ENCODE results near the gene TP53I11. TPM values are rescaled to one million over a fixed set of nuclear protein-coding genes. Genes with fewer than 3 reads are reported as not detected.

The TP53I11 gene
- total RNA-seq, 1 experiment from 2014 or later: 0.81 TPM

DNA sequence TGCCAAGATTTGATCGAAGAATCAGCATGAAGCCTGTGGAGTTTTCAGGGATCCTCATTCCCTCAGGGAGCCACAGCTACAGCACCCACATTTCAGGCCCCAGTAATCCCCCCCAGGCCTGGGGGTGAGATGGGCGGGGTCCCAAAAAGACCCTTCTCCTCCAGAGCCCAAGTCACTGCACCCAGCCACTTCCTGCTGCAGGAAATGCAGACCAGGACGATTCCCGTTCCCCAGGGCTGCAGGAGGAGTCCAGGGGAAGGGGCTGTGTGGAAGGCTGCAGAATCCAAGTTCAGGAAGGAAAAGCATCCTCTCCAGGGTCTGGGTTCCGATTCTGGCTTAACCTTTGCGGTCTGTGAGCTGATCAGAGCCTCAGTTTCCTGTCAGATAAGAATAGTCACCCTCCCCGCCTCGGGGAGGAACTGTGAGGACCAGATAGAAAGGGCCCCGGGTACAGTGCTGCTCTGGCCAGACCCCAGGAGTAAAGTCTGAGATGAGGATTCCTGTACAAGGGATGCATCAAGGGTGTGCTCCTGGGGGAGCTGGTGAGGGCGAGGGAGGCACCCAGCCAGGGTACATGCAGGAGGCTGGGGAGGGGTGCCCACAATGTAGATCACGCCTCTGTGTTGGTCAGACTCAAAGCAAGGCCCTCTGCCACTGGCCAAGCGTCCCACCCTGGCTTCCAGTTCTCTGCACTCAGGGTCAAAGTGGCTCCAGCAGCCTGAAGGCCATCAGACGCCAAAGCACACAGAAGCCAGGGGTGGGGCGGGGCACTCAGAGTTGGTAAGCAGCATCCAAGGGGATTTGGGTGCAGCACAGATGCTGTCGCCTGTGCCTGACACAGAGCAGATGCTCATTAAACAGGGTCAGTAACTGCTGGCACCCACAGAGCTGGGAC, 30.1 kb upstream of the TP53I11 start:
- no peak for DNase-seq (ENCODE audit: low read depth)
- in situ Hi-C loops (cut with HindIII; ENCODE audit: low pct_unique_long_range_greater_than_20kb, low sequenced_read_pairs): no loop called here

DNA sequence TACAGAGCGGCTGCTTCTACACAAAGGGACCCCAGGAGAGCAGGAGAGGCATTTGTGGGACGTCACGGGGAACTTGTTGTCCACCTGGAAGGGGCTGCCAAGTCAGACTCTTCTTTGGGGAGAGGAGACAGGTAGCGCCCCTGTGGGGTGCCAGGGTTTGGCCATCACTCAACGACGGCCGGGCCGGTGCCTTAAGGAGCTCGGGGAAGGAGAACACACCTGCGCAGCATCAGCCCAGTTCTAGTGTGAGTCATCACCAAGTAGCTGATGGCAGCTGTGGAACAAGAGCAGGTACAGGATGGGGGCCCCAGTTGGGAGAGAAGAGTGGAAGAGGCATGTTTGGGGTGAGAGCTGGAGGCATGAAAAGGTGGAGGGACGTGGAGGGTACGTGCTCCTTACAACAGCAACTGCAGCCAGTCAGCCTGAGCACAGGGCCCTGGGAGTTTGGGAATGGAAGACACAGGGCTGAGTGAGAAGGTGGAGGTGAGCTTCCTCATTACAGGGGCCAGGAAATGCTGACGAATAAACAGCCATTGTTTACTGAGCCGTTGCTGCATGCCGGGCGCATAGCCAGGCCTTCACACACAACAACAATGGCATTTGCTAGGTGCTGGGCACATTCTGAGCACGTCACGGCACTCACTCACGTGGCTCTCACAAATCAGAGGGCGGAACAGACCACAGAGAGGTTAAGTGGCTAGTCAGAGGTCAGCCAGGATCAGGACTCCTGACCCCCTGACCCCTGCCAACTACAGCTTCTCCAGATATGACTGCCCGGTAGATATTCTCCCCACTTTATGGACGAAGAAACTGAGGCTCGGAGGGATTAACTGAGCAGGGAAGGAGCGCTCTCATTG, 29.1 kb upstream of the TP53I11 start:
- no peak for DNase-seq (ENCODE audit: low read depth)
- in situ Hi-C loops (cut with HindIII; ENCODE audit: low pct_unique_long_range_greater_than_20kb, low sequenced_read_pairs): no loop called here

- DNase-seq (ENCODE audit: low read depth): no peak
- in situ Hi-C loops (cut with HindIII; ENCODE audit: low pct_unique_long_range_greater_than_20kb, low sequenced_read_pairs): no loop called here
These were observed 28.3 kb upstream of the TP53I11 start for GRCh38 chr11:44978961-44979331.

- in situ Hi-C loops (cut with HindIII; ENCODE audit: low pct_unique_long_range_greater_than_20kb, low sequenced_read_pairs): no loop called here
- DNase-seq (ENCODE audit: low read depth): no peak
These were observed 27.7 kb upstream of the TP53I11 start for GRCh38 chr11:44978274-44978960.

- in situ Hi-C loops (cut with HindIII; ENCODE audit: low pct_unique_long_range_greater_than_20kb, low sequenced_read_pairs): no loop called here
- no peak for DNase-seq (ENCODE audit: low read depth)
These were observed 26.9 kb upstream of the TP53I11 start for GRCh38 chr11:44977493-44977984.

DNA sequence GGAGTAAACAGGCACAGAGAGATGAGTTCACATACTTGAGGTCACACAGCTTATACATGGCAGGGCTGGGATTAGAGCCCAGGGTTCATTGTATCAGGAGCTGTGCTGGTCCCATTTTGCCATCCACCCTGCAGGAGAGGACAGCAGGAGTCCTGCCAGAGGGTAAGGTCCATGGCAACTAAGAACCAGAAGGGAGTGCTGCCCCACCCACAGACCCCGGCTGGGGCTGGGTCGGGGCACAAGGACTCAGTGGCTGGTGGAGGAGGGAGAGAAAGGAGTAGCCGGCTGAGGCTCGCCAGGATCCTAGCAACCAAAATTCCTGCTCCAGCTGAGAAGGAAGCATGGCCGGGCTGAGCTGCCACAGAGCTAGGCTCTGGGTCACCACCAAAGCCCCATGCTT, 25.9 kb upstream of the TP53I11 start:
- no peak for DNase-seq (ENCODE audit: low read depth)
- in situ Hi-C loops (cut with HindIII; ENCODE audit: low pct_unique_long_range_greater_than_20kb, low sequenced_read_pairs): no loop called here

- in situ Hi-C loops (cut with HindIII; ENCODE audit: low pct_unique_long_range_greater_than_20kb, low sequenced_read_pairs): no loop called here
- no peak for DNase-seq (ENCODE audit: low read depth)
These were observed 23.8 kb upstream of the TP53I11 start for GRCh38 chr11:44974402-44975000.

GRCh38 chr11:44973632-44974401, 23.1 kb upstream of the TP53I11 start:
- no peak for DNase-seq (ENCODE audit: low read depth)
- in situ Hi-C loops (cut with HindIII; ENCODE audit: low pct_unique_long_range_greater_than_20kb, low sequenced_read_pairs): no loop called here

GRCh38 chr11:44972746-44973435, 22.2 kb upstream of the TP53I11 start:
- DNase-seq (ENCODE audit: low read depth): no peak
- in situ Hi-C loops (cut with HindIII; ENCODE audit: low pct_unique_long_range_greater_than_20kb, low sequenced_read_pairs): no loop called here

GRCh38 chr11:44971185-44971584, 20.5 kb upstream of the TP53I11 start:
- no peak for DNase-seq (ENCODE audit: low read depth)
- in situ Hi-C loops (cut with HindIII; ENCODE audit: low pct_unique_long_range_greater_than_20kb, low sequenced_read_pairs): no loop called here

GRCh38 chr11:44970293-44970692, 19.6 kb upstream of the TP53I11 start:
- in situ Hi-C loops (cut with HindIII; ENCODE audit: low pct_unique_long_range_greater_than_20kb, low sequenced_read_pairs): no loop called here

DNA sequence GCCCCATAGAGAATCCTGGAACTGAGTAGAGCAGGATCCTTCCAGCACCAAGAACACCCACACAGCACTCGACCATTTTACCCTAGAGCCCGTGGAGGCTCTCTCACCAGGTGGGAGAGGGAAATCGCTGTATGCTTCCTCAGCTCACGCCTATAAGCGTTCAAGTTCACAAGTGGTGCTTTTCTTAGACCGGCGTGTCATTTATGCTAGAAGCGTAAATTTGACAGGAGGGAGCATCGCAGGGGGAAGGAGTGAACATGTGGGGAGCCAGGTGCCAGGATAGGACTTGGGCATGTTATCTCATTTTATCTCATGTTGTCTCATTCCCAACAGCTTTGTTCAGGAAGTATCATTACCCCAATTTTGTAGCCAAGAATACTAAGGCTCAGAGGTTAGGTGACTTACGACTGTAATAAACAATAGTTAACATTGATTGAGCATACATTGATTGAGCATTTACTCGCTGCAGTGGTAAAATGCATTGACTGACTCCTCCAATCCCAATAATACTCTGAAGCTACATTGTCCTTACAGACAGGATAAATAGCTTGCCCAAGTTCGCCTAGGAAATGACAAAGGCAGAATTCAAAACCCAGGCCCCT, 19.1 kb upstream of the TP53I11 start:
- DNase-seq (ENCODE audit: low read depth): no peak
- in situ Hi-C loops (cut with HindIII; ENCODE audit: low pct_unique_long_range_greater_than_20kb, low sequenced_read_pairs): no loop called here

More at GRCh38 chr11:44970293-44970692, 19.6 kb upstream of the TP53I11 start:
- no peak for DNase-seq (ENCODE audit: low read depth)

GRCh38 chr11:44968510-44968909, 17.8 kb upstream of the TP53I11 start:
- DNase-seq (ENCODE audit: low read depth): no peak
- in situ Hi-C loops (cut with HindIII; ENCODE audit: low pct_unique_long_range_greater_than_20kb, low sequenced_read_pairs): no loop called here

DNA sequence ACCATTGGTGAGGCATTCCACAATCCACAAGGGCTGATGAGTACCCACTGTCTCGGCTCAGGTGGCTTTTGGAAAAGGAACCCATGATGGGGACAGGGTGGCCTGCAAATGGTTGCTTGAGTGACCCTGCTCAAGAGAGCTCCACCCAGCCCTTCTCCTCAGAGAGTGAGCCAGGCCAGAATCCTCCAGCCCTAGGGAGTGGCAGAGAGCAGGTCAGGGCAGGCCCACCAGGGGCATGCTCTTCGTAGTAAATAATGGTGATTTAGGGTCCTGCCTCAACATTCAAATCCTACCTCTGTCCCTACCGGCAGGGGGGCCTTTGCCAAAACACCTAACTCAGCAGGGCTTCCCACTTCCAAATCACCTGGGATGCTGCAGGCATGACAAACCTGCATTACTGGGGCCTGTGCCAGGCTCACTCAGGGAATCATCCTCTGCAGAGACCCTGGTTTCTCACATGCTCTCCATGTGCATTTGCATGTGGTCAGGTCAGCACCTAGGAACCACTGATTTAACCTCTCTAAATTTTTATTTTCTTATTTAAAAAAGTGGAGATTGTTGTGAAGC, 17.3 kb upstream of the TP53I11 start:
- in situ Hi-C loops (cut with HindIII; ENCODE audit: low pct_unique_long_range_greater_than_20kb, low sequenced_read_pairs): no loop called here
- no peak for DNase-seq (ENCODE audit: low read depth)

DNA sequence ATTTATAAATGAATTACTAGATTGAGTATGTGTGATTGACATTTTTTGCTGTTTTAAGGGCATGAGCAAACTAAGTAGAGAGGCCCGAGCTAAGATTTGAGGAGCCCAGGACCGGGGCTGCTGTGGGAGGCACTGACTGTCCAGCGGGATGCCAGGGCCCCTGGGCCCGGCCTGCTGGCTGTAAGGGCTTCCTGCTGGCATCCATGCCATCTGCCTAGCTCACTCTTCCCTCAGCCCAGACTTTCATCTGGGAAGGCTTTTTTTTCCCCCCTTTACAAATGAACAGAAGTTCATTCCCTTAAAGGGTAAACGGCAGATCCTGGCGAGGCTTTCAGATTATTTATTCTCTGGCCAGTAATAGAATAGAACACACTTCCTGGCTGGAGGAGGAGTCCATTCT, 16.0 kb upstream of the TP53I11 start:
- in situ Hi-C loops (cut with HindIII; ENCODE audit: low pct_unique_long_range_greater_than_20kb, low sequenced_read_pairs): no loop called here
- DNase-seq (ENCODE audit: low read depth): no peak

- no peak for DNase-seq (ENCODE audit: low read depth)
- in situ Hi-C loops (cut with HindIII; ENCODE audit: low pct_unique_long_range_greater_than_20kb, low sequenced_read_pairs): no loop called here
These were observed 14.0 kb upstream of the TP53I11 start for GRCh38 chr11:44964526-44965209.

Measured in Caki2 (cell line).